ENCODE data around the gene TMA7.

Gene TMA7

DNA sequence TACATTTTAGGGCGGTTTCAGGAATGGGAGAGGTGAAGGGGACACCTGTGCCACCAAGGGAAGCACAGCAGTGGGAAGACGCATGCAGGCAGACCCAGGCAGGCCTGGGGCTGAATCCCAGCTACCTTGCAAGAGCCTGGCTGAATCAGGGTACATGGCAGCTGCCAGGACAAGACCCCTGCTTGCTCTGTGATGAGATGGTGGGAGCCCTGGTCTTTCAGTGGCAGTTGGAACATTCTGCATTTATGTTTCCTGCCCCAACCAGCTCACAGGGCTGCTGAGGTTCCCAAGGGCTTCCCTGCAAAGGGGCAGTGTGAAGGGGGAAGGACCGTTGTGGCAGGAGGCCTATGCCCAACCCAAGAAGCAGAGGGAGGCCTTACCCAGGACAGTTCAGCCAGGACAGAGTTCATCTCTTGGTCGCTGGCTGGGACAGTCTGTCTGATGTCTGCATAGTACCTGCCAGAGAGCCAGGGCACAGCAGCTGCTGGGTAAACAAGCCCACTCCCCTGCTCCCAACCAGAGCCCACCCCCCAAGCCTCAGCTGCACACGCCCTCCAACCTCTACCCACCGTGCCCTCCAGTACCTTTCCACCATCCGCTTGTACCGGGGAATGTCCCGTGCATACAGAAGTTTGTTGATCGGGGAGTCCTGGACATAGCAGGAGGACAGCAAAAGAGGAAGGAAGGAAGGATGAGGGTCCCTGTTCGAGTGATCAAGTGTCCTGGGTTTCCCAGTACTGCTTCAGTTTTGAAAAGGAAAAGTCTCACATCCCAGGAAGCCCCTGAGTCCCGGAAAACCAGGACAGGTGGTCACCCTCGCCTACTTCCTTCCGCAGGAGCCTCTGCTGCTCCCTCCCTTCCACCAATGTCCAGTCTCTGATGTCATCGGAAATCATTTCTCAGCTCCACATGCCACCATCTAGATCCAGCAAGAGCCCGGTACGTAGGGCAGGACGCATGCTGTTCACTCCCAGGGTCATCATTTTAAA is 33.3 kb upstream of the TMA7 start:
- TF ChIP-seq TAF1 (IDR thresholded peaks at IDR 0.05; ENCODE audit: borderline replicate concordance, insufficient read depth, low read length) (no peak), POLR2AphosphoS5 (IDR thresholded peaks at IDR 0.05; ENCODE audit: low read depth, low read length) (no peak), SIN3A (IDR thresholded peaks at IDR 0.05; ENCODE audit: borderline replicate concordance, insufficient read depth, low read length) (no peak), FOXP2 (optimal IDR thresholded peaks at IDR 0.05; ENCODE audit: borderline replicate concordance, extremely low read depth, extremely low read length, insufficient read depth) (no peak)
- TF ChIP-seq, protein P1, sequence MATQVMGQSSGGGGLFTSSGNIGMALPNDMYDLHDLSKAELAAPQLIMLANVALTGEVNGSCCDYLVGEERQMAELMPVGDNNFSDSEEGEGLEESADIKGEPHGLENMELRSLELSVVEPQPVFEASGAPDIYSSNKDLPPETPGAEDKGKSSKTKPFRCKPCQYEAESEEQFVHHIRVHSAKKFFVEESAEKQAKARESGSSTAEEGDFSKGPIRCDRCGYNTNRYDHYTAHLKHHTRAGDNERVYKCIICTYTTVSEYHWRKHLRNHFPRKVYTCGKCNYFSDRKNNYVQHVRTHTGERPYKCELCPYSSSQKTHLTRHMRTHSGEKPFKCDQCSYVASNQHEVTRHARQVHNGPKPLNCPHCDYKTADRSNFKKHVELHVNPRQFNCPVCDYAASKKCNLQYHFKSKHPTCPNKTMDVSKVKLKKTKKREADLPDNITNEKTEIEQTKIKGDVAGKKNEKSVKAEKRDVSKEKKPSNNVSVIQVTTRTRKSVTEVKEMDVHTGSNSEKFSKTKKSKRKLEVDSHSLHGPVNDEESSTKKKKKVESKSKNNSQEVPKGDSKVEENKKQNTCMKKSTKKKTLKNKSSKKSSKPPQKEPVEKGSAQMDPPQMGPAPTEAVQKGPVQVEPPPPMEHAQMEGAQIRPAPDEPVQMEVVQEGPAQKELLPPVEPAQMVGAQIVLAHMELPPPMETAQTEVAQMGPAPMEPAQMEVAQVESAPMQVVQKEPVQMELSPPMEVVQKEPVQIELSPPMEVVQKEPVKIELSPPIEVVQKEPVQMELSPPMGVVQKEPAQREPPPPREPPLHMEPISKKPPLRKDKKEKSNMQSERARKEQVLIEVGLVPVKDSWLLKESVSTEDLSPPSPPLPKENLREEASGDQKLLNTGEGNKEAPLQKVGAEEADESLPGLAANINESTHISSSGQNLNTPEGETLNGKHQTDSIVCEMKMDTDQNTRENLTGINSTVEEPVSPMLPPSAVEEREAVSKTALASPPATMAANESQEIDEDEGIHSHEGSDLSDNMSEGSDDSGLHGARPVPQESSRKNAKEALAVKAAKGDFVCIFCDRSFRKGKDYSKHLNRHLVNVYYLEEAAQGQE (IDR thresholded peaks at IDR 0.05; ENCODE audit: insufficient read depth in 1 of 2, low read depth in 2 of 2, low read length in 2 of 2): no peak

DNA sequence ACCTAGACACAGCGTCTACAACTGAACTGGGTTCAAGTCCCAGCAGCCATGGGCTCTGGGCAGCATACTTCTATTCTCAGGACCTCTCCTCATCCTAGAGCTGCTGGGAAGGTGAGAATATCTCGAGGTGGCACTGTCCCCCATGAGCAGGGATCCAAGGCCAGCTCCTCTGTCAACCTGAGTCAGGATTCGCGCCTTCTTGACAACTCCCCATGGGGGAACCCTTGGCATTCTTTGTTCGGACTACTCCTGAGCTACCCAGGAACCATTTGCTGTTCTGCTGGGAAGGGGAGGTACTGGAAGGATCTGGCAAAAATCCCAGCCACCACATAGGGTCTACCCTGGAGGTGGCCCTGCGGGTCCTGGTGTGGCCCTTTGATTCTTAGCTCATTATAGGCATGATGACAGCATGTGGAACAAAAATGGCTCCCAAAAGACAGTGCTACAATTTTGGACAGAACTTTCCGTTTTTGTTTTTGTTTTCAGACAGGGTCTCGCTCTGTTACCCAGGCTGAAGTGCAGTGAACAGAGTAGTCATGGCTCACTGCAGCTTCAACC is 32.4 kb upstream of the TMA7 start:
- TF ChIP-seq POLR2AphosphoS5 (IDR thresholded peaks at IDR 0.05; ENCODE audit: low read depth, low read length): no peak
- no peak for TF ChIP-seq TAF1 (IDR thresholded peaks at IDR 0.05; ENCODE audit: borderline replicate concordance, insufficient read depth, low read length)
- TF ChIP-seq SIN3A (IDR thresholded peaks at IDR 0.05; ENCODE audit: borderline replicate concordance, insufficient read depth, low read length): no peak
- TF ChIP-seq FOXP2 (optimal IDR thresholded peaks at IDR 0.05; ENCODE audit: borderline replicate concordance, extremely low read depth, extremely low read length, insufficient read depth): no peak
- TF ChIP-seq, protein P1 (IDR thresholded peaks at IDR 0.05; ENCODE audit: insufficient read depth in 1 of 2, low read depth in 2 of 2, low read length in 2 of 2): no peak

DNA sequence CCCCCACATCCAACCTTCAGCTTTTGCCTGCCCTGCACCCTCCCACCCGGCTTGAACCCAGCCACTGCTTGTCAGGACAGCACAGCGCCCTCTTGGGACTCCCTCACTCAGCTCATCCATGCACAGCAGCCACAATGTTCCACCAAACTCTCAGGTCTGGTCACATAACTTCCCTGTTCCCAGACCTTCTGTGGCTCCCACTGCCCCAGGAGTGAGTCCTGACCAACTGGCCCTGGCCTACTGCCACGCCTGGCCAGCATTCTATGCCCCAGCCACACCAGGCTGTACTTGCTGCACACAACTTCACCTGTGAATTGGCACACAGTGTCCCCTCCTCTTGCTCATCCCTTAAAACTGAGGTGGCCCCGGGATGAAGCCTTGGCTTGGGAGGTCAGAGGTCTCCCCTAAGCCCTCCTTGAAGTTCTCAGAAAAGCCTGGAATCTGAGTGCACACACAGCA is 31.2 kb upstream of the TMA7 start:
- TF ChIP-seq, protein P1 (IDR thresholded peaks at IDR 0.05; ENCODE audit: insufficient read depth in 1 of 2, low read depth in 2 of 2, low read length in 2 of 2): no peak
- TF ChIP-seq FOXP2 (optimal IDR thresholded peaks at IDR 0.05; ENCODE audit: borderline replicate concordance, extremely low read depth, extremely low read length, insufficient read depth): no peak
- no peak for TF ChIP-seq SIN3A (IDR thresholded peaks at IDR 0.05; ENCODE audit: borderline replicate concordance, insufficient read depth, low read length)
- TF ChIP-seq TAF1 (IDR thresholded peaks at IDR 0.05; ENCODE audit: borderline replicate concordance, insufficient read depth, low read length): no peak

GRCh38 chr3:48409291-48410201 is 30.5 kb upstream of the TMA7 start:
- TF ChIP-seq TAF1 (IDR thresholded peaks at IDR 0.05; ENCODE audit: borderline replicate concordance, insufficient read depth, low read length): no peak
- TF ChIP-seq FOXP2 (optimal IDR thresholded peaks at IDR 0.05; ENCODE audit: borderline replicate concordance, extremely low read depth, extremely low read length, insufficient read depth): no peak
- no peak for TF ChIP-seq POLR2AphosphoS5 (IDR thresholded peaks at IDR 0.05; ENCODE audit: low read depth, low read length)
- TF ChIP-seq SIN3A (IDR thresholded peaks at IDR 0.05; ENCODE audit: borderline replicate concordance, insufficient read depth, low read length): no peak
- TF ChIP-seq, protein P1 (IDR thresholded peaks at IDR 0.05; ENCODE audit: insufficient read depth in 1 of 2, low read depth in 2 of 2, low read length in 2 of 2): no peak

Measured in PFSK-1 (cell line).